ENCODE results near the gene PROP1.

GRCh38 chr5:177957241-177957640 is 38.8 kb downstream of the PROP1 start:
- no peak for TF ChIP-seq CTCF (IDR thresholded peaks at IDR 0.05)
- no peak for TF ChIP-seq EZH2phosphoT487 (IDR thresholded peaks at IDR 0.05)
